ENCODE measurements around the gene FSTL5. TPM values are rescaled to one million over a fixed set of nuclear protein-coding genes. Genes with fewer than 3 reads are reported as not detected.

The FSTL5 gene
- total and polyA plus RNA-seq, 9 of the 15 experiments (the other 6 are each of a cell fraction or from before 2014, with no cell fraction given): 0.09 to 3.1 (median 0.50) TPM; not detected in 1

GRCh38 chr4:161894493-161895167 is 269.2 kb downstream of the FSTL5 start:
- no peak for FAIRE-seq
- POLR2A ChIA-PET: no interaction called here
- 0% methylated on average over 3 of the region's 6 CpGs for WGBS (ENCODE audit: insufficient coverage, low coverage, missing lambda C conversion rate)
- no peak for DNase-seq (ENCODE audit: extremely low read depth in 1 of 4, low spot score in 3 of 4)
- Histone ChIP-seq H3K27me3 (ENCODE audit: control insufficient read depth in 2 of 2, insufficient read depth in 2 of 2, low read length in 2 of 2) (no peaks in the 10 kb centered on the region), H2AFZ (ENCODE audit: low read depth, low read length) (no peak overlapping the region), H3K4me1 (replicated peaks in 1 of 2; ENCODE audit: control insufficient read depth in 2 of 2, insufficient read depth in 2 of 2, low read length in 2 of 2) (no peaks in the 10 kb centered on the region), H3K36me3 (ENCODE audit: control insufficient read depth, insufficient read depth, low read length) (no peaks in the 10 kb centered on the region), H3K27ac (ENCODE audit: extremely low read depth, low read depth, low read length) (no peak overlapping the region), H3K9me1 (ENCODE audit: control insufficient read depth, insufficient read depth, low read length) (no peaks in the 10 kb centered on the region), H3K9ac (ENCODE audit: insufficient read depth in 1 of 2, low read depth in 2 of 2, low read length in 2 of 2) (no peak overlapping the region), H3K4me3 (no peak overlapping the region), H4K20me1 (replicated peaks; ENCODE audit: control insufficient read depth, insufficient read depth, low read length) (no peaks in the 10 kb centered on the region), H3K4me2 (ENCODE audit: insufficient read depth, low read length) (no peak overlapping the region), H3K79me2 (ENCODE audit: control insufficient read depth, insufficient read depth, low read length) (no peaks in the 10 kb centered on the region), H3K9me3 (replicated peaks; ENCODE audit: control insufficient read depth, insufficient read depth, low read depth, low read length) (no peaks in the 10 kb centered on the region)
- BruUV-seq (replicated peaks): no TSS peak
- TF ChIP-seq POLR2AphosphoS5 (IDR thresholded peaks at IDR 0.05; ENCODE audit: control insufficient read depth, insufficient read depth, low read depth, low read length) (no peak), HDAC2 (IDR thresholded peaks at IDR 0.05) (no peak), TCF7L2 (IDR thresholded peaks at IDR 0.05; ENCODE audit: low read depth, low read length) (no peak), XRCC3 (IDR thresholded peaks at IDR 0.05) (no peak), MCM5 (IDR thresholded peaks at IDR 0.05; ENCODE audit: low read depth) (no peak), ZNF57 (CRISPR knock-in tag; IDR thresholded peaks at IDR 0.05) (no peak), SMAD3 (CRISPR knock-in tag; conservative IDR thresholded peaks at IDR 0.05) (no peak), ZNF699 (CRISPR knock-in tag; IDR thresholded peaks at IDR 0.05; ENCODE audit: insufficient replicate concordance) (no peak), ZNF395 (CRISPR knock-in tag; IDR thresholded peaks at IDR 0.05) (no peak), PYGO2 (tag; IDR thresholded peaks at IDR 0.05) (no peak), FOXO4 (CRISPR knock-in tag; IDR thresholded peaks at IDR 0.05) (no peak), NFATC3 (IDR thresholded peaks at IDR 0.05) (no peak), MTA3 (IDR thresholded peaks at IDR 0.05; ENCODE audit: borderline replicate concordance) (no peak), MTA2 (IDR thresholded peaks at IDR 0.05; ENCODE audit: low read depth) (no peak), CEBPB (tag; IDR thresholded peaks at IDR 0.05) (no peak), PHF20 (IDR thresholded peaks at IDR 0.05; ENCODE audit: partially characterized antibody) (no peak), RBM15 (IDR thresholded peaks at IDR 0.05; ENCODE audit: insufficient read depth, low read length) (no peak), STAT5B (CRISPR knock-in tag; IDR thresholded peaks at IDR 0.05) (no peak), ZNF830 (CRISPR knock-in tag; IDR thresholded peaks at IDR 0.05) (no peak), DMBX1 (CRISPR knock-in tag; IDR thresholded peaks at IDR 0.05; ENCODE audit: borderline replicate concordance) (no peak)
- in situ Hi-C loops (cut with MboI) (no loop called here), intact Hi-C loops (cut with micrococcal nuclease) (no loop called here)
- CTCF ChIA-PET (ENCODE audit: low intra/inter-chr PET ratio): no interaction called here
- no peak for ATAC-seq
